RWPE1 (cell line): Measurements from ENCODE around the gene GLI2.

Source experiments
- CTCF ChIA-PET: fragments of 350-600 bp; sonication (Branson Sonifier 250); formaldehyde crosslinking; extraction: SDS; loops from one replicate; lab custom pipeline; 2021; lab: Yijun Ruan, JAX
- POLR2A ChIA-PET: fragments of 400-600 bp; formaldehyde crosslinking; extraction: SDS; loops from one replicate; lab custom pipeline; 2020; ENCODE audit warnings: antibody characterized with exemption; ENCODE audit not compliant: low non-redundant PET; lab: Yijun Ruan, JAX
- DNase-seq: peaks from one replicate; pipeline ENCODE4 v3.0.0; 2012; ENCODE audit warnings: low spot score
- H3K27ac ChIP-seq: fragments of 450-650 bp; 2 replicates; pipeline ENCODE4 v1.5.1; 2017
- CTCF ChIP-seq: fragments of 450-650 bp; conservative IDR thresholded peaks from 2 replicates; pipeline ENCODE4 v1.5.1; 2017; ENCODE audit warnings: low read depth, mild to moderate bottlenecking

Gene GLI2

DNA sequence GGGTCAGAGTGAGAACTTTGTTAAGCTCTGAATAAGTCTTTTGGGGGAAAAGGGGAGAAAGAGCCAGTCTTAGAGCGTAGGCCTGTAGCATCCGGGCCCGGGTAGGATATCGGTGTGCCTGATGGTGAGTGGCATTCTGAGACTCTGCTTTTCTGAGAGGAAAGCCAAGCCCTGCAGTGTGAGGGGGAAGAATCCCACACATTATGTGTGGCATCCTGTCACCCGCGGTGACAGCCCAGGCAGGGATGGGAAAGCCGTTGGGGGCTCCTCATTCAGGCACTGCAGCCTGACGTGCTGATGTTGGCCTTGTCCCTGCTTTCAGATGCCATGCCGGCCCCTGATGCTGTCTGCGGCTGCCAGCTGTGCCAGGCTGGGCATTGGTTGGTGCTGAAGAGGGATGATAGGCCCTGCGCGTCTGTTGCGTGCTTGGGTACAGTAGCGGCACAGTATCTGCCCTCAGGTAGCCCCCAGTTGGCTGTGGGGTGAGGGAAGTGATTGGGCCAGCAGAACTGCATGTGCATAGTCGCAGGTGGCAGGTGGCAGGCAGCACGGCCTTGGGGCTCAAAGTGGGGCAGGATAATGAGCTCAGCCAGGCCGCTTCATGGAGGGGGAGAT is 37.6 kb downstream of the GLI2 start:
- CTCF ChIA-PET, result no interaction called here
- no peak for TF ChIP-seq CTCF
- DNase-seq, result no peak
- no peak overlapping the region for H3K27ac ChIP-seq
- POLR2A ChIA-PET, result no interaction called here

DNA sequence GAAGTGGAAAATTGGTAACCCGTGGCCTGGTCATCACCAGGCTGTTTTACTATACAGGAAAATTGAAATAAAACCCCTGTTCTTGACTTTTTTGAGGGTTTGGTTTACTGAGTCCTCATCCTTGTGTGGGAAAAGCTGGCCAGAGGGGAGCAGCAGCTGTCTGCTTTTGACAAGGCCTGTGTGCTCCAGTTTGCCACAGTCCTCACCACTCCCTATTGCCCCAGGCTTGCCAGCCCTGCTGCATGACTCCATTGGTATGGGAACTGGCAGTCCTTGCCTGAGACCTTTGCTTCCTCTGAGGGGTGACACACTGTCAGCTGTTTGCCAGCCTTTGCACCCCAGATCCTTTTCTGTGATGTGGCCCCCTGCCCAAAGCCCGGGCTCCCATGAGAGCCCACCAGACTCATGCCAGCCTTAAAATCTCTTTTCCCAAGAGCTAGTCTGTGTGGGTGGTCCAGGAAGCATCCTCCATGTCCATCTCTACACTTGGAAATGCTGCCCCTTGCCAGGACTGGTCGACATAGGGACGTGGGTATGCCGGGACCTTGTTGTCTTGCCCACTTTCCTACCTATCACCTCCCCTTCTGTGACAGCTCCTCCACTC is 39.0 kb downstream of the GLI2 start:
- ChIA-PET CTCF (no interaction called here), POLR2A (no interaction called here)
- DNase-seq, result no peak
- no peak for TF ChIP-seq CTCF
- H3K27ac ChIP-seq, result no peak overlapping the region

DNA sequence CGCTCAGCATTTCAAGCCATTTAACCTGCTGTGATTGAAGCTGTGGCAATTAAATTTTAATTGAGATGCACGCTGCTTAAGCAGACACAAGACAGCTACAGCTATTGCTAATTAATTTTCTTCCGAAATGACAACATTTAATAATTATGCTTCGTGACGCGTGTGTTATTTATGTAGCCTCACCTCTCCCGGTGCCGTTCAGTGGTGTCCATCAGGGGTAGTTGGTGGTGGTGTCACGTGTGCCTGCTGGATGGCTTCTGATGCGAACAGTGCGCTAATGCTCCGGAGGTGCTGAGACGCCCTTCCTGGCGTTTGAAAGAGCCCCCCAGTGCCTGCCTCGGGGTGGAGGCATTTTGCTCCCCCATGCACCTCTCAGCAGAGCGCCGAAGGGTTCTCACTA is 39.5 kb downstream of the GLI2 start:
- DNase-seq, result no peak
- H3K27ac ChIP-seq, result no peak overlapping the region
- CTCF ChIA-PET, result no interaction called here
- no peak for TF ChIP-seq CTCF
- POLR2A ChIA-PET, result no interaction called here

DNA sequence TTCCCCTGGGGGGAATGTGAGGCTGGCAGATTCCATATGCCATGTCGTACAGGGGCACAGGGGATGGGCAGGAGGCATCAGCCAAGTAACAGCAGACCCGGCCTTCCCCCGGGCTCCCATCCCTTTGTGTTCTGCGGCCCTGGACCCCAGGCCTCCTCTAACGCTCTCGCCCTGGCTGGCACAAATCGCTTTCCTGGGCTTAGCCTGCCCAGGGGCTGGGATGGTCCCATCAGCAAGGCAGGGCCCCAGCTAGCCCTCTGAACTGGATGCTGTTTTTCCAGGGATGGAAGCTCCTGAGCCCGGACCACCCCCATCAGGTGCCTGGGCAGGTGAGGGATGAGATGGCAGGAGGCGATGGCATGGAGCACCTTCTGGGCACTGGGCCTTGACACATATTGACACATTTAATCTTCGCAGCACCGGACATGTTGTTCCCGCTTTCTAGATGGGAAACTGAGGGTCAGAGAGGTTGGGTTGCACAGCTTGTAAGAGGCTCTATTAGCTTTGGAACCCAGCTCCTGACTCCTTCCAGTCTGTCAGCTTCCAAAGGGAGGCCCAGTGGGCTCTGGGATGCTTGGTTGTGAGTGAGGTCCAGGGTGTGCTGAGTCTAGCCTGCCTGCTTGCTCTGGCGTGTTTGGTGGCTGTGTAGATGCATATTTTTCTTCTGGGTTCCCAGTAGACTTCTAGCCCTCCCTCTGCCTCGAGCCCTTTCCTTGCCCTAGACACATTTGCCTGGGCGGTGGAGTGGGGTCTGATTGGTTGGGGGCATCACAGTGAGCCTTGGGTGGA is 40.3 kb downstream of the GLI2 start:
- ChIA-PET POLR2A (interaction anchor here (0.6 kb wide), 1 partner anchor 8 kb away, joined by 3 read pairs; no protein-coding TSS in a partner anchor), CTCF (interaction anchor here (0.8 kb wide), 1 partner anchor 27 kb away, joined by 3 read pairs; no protein-coding TSS in a partner anchor)
- DNase-seq, result no peak
- no peak overlapping the region for H3K27ac ChIP-seq
- TF ChIP-seq CTCF, result no peak

GRCh38 chr2:120776649-120777048 is 41.0 kb downstream of the GLI2 start:
- CTCF ChIA-PET, result interaction anchor here (0.8 kb wide), 1 partner anchor 26 kb away, joined by 3 read pairs; no protein-coding TSS in a partner anchor
- H3K27ac ChIP-seq, result no peak overlapping the region
- TF ChIP-seq CTCF, result no peak
- POLR2A ChIA-PET, result interaction anchor here (0.6 kb wide), 1 partner anchor 8 kb away, joined by 3 read pairs; no protein-coding TSS in a partner anchor
- DNase-seq, result no peak

GRCh38 chr2:120777170-120777751 is 41.6 kb downstream of the GLI2 start:
- no peak for TF ChIP-seq CTCF
- ChIA-PET CTCF (no interaction called here), POLR2A (no interaction called here)
- H3K27ac ChIP-seq, result no peak overlapping the region
- no peak for DNase-seq
